SK-MEL-5 (cell line): ENCODE data around the gene GPATCH8. TPM values are rescaled to one million over a fixed set of nuclear protein-coding genes. Genes with fewer than 3 reads are reported as not detected.
"Not testable (repeated sequence)": the region's sequence is repeated elsewhere in the genome, so short reads cannot be mapped to it uniquely, and the experiment has no call there.

ENCODE experiments used
- DNase-seq: peaks from one replicate; pipeline ENCODE4 v3.0.0-alpha.2; 2016; ENCODE audit warnings: low read depth, low spot score
- in situ Hi-C: cut with HindIII; loops from 2 replicates; pipeline ENCODE4 v1.10.0; 2016; ENCODE audit warnings: low sequenced_read_pairs, high pct_unique_total_duplicates, low pct_unique_long_range_greater_than_20kb
- total RNA-seq: library from RNA; depleted of rRNA; stranded (reverse); fragments of >200 nt; shearing (Covaris generic); gene quantifications from 2 replicates; pipeline ENCODE4 v1.2.3, GENCODE V29; 2014

GPATCH8 gene
- total RNA-seq, 1 experiment from 2014 or later: 12.0 TPM

DNA sequence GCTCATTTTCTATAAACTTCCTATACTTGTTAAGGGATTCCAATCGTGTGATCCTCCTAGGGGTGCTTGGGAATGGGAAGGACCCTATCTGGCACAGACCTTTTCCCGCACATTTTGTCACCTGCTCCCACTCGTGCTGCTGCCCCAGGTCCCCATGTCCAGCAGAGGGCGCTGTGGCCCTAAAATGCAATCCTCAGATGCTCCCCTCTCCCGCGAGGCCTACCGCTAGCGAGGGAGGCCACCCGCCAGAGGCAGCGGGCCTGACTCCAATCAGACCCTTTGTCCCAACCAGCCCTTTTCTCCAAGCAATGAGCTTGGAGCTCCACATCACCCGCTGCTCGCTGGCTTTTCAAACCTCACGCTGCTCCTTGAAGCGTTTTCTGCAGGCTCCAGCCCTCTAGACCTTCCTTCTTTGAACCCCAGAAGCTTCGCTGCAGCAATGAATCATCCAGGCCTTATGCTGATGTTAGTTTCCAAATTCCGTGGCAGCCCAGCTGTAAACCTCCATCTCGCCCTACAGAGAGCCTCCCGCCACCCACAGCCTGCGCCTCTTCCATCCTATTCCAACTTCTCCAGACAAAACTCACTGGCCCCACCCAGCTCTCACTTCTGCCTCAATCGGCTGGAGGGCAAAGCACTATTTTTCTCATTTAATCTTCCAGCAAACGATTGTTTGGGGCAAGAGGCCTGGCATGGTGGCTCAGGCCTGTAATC lies 30.5 kb upstream of the GPATCH8 start:
- in situ Hi-C loops: no loop called here
- DNase-seq: peak; percentile 90

DNA sequence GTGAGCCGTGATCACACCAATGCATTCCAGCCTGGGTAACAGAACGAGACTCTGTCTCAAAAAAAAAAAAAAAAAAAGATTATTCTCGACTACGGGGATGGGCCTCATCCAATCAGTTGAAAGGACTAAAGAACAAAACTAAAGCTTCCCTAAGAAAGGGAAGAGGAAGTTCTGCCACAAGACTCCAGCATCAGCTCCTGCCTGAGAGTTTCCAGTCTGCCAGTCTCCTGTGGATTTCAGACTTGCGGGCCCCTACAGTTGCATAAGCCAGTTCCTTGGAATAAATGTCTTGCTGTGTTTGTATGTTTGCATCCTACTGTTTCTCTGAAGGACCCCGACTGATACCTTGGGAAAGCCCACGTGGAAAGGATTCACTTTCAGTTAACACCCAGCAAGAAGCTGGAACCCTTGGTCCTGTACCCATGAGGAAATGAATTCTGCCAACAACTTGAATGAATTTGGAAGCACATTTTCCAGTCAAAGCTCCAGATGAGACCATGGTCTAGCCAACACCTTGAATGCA lies 27.8 kb upstream of the GPATCH8 start:
- in situ Hi-C loops: no loop called here
- no peak for DNase-seq

DNA sequence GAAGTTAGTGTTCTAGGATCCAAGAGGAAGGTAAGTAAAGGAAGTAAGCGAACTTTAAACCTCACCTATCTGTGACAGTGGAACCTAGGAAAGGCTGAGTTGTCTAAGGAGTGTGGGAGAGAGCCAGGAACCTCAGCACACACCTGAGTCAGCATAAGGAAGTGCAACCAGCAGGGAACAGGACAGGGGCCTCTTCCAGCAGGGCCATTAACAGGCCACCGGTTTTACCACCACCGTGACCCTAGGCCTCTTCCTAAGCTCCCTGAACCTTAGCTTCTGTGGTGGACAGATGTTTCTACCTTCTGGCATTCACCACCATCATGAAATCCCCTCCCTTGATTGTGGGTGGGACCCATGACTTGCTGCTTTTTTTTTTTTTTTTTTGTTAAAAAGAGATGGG lies 26.7 kb upstream of the GPATCH8 start:
- no peak for DNase-seq
- in situ Hi-C loops: no loop called here

DNA sequence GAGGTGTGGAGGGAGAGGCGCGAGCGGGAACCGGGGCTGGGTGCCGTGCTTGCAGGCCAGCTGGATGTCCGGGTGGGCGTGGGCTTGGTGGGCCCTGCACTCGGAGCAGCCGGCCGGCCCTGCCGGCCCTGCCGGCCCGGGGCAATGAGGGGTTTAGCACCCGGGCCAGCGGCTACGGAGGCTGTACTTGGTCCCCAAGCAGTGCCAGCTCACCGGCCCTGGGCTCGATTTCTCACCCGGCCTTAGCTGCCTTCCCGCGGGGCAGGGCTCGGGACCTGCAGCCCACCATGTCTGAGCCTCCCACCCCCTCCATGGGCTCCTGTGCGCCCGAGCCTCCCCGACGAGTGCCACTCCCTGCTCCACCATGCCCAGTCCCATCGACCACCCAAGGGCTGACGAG lies 24.7 kb upstream of the GPATCH8 start:
- DNase-seq: no peak
- in situ Hi-C loops: no loop called here

DNA sequence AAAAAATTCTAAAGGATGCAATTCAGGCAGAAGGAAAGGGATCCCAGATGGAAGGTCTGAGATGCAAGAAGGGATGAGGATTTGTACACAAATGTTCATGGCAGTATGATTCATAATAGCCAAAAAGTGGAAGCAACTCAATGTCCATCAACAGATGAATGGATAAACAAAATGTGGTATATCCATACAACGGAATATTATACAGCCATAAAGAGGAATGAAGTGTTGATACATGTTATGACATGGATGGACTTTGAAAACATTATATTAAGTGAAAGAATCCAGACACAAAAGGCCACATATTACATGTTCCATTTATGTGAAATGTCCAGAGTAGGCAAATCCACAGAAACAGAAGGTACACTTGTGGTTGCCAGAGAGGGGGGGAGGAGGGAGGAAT lies 23.9 kb upstream of the GPATCH8 start:
- no peak for DNase-seq
- in situ Hi-C loops: no loop called here

DNA sequence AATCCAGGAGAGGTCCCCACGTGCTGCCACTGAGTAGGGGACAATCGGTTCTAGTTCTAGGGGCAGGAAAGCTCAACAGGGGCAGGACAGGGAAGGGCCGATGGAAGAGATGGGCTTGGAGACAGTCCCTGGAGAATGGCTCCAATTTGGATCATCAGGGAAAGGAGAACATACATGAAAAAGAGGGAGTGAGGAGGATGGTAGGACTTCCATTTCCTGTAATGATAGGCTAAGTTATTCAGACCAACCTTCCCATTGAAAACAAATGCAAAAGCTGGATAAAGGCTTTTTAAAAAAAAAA lies 20.4 kb upstream of the GPATCH8 start:
- in situ Hi-C loops: no loop called here
- DNase-seq: no peak

DNA sequence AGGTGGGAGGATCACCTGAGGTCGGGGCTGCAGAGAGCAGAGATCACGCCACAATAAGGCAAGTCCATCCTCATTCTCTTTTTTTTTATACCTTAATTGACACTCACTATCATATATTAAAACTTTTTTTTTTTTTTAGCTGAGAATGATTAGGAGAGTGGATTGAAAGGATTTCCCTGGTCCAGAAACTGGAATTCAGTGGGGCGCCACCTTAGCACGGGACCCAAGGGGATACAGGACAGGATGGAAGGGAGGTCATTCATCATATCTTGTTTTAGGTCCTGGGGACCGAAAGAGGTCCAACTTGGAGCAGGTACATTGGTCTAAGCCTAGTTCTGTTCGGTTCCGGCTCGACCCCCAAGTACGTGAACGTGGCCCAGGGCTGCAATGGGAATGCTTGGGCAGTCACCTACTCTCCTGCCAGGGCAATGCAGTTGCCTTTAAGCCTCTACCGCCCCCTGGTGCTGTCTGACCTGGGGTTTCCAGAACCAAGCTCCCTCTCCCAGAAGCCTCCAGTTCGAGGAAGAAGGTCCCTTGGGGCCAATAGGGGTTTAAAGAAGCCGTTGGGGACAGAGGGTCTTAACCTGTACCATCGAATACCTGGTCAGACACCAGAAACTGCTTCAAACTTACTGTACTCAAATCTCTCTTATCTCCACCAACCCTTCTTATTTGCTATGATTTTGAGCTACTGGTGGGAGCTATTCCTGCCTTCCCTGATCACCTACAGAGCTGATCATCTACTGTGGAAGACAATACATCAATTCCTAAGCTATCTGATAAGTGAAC lies 19.9 kb upstream of the GPATCH8 start:
- DNase-seq: peak; percentile 87
- in situ Hi-C loops: no loop called here

DNA sequence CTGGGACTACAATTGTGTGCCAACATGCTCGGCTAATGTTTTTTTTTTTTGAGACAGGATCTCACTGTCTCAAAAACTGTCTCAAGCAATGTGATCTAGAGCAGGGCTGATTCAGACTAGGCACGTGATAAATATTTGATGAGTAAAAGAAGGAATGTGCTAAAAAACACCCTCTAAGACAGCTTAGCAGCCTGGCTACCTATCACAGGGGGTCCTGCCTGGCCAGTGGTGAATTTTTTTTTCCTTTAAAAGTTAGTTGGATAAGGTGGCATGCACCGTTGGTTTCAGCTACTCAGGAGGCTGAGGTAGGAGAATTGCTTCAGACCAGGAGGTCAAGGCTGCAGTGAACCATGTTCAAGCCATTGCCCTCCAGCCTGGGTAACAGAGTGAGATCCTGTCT lies 14.8 kb upstream of the GPATCH8 start:
- in situ Hi-C loops: no loop called here
- peak; percentile 52 for DNase-seq

DNA sequence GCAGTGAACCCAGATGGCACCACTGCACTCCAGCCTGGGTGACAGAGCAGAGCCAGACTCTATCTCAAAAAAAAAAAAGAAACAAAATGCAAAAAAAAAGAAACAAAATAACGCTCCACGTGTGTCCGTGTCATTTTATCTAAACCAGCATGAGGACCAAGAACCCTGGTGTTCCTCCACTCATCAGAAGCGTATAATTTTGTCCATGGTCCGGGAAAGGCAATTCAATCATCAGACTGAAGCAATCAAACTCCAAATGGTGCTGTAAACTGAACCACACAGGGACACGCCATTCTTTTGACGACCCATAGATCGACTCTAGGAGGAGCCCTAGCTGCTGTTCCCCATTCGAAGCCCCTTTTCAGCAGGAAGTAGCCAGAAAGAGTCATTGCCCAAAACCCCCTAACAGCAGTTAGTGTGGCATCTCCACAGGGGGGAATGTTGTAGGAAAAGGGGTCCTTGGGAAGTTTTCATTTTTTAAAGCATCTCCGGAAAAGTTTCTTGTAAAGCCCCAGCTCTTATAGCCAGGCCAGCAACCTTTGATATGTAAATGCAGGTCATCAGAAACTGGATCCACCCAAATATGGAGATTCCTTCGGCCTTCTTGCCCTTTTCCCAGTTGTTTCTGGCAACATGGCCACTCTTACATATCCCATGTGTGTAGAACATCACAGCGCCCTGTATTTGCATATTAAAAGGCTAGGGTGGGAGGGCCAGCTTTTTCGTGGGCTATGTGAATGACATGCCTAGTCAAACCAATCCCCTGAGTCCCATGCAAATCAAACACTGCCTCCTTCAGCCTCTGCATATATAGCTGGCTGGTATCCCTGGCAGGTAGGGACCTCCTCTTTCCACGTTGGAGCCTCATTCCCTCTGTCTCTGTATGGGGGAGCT lies 8.3 kb upstream of the GPATCH8 start:
- in situ Hi-C loops: not testable (repeated sequence)
- peak; percentile 85 for DNase-seq

DNA sequence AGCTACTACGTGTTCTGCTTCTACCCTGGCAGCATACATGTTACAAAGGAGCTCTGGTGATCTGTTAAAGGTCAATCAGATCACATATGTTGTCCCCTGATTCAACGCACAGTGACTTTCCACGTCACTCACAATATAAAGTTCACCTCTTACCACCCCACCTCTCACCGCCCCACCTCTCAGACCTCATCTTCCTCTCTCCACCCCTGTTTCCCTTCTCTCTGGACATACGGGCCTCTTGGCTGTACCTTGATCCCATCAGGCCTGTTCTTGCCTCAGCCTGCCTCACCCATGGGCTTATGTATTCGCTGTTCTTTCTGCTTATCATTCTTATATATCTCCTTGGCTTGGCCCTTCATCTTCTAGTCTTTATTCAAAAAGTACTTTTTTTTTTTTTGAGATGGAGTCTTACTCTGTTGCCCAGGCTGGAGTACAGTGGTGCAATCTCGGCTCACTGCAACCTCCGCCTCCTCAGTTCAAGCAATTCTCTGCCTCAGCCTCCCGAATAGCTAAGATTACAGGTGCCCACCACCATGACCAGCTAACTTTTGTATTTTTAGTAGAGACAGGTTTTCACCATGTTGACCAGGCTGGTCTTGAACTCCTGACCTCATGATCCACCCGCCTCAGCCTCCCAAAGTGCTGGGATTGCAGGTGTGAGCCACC lies 3.9 kb upstream of the GPATCH8 start:
- DNase-seq, in situ Hi-C loops: not testable (repeated sequence)

DNA sequence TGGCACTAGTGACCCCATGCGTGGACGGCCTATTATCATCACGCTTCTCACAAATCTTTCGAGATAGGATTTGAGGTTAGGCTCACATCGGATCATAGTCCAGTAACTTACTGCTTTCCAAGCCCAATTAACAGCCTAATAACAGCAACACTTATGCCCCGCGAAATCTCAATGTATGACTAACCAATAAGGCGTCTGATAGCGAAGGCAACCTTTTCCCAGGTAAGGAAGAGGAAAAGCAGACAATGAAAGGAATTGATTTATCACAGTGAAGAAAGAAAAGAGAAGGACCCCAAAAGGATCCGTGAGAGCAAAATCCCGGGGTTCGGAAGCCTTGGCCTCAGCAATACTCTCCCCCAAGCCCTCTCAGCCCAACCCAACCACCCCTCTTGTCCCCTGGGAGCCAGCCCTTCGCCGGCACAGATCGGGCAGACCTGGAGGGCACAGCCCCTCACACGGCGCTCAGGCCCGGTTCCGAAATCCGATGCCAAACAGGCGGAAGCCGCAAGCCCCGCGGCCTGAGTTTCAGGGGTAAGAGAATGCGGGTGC lies 534 bp downstream of the GPATCH8 start:
- in situ Hi-C loops: no loop called here
- peak; percentile 23 for DNase-seq

DNA sequence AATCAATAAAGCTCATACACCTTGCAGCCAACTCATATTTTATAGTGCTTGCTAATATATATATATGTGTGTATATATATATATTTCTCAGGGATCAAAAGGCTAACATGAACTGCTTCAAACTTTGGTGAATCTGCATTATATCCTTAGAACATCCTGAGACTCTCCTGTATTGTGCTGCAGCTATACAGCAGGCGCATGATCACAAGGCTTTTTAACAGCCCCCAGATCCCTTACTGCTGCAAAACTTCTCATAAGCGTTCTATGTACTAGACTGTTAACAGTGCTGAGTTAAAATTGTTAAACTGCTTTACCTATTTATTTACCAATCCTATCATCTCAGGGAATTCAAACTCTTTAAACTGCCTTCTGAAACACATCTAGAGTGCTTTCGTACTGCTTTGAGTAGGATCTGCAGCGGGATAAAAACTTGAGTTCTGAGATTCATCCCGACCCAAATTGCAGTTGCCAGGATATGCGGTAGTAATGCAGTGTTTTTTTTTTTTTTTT lies 1.3 kb downstream of the GPATCH8 start:
- peak; percentile 48 for DNase-seq
- in situ Hi-C loops: no loop called here

DNA sequence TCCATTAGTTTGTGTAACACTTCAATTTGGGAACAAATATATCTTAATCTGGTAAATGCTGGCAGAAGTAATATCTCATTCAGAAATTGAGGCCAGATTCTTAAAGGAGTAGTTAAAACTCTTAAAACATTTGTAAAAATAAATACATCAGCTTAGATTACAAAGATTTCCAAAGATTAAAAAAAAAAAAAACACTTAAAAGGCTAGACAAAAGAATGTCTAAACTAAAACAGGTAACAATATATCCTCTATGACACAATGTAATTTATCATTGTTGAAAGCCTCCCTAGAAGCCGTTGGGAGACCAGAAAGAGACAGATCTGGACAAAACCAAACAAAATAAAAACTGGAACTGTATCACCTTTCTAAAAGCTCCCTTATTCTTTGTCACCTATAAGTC lies 3.5 kb downstream of the GPATCH8 start:
- in situ Hi-C loops: no loop called here
- no peak for DNase-seq

DNA sequence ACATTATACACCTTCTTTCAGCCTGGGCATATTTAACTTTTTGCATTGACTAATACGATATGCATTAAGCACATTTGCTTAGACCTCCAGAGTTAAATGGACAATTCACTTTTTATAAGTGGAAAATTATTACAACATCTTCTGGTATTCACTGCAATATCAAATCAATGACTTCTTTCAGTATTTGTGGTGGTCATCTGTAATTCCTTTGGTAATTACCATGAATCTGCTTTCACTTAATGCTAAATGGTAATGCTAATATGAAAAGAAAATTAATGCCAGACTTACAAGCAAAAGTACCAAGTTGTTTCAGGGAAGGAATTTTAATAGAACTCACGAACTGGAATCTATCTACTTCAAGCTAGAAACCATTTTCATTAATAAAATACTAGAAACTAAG lies 6.4 kb downstream of the GPATCH8 start:
- in situ Hi-C loops: no loop called here

DNA sequence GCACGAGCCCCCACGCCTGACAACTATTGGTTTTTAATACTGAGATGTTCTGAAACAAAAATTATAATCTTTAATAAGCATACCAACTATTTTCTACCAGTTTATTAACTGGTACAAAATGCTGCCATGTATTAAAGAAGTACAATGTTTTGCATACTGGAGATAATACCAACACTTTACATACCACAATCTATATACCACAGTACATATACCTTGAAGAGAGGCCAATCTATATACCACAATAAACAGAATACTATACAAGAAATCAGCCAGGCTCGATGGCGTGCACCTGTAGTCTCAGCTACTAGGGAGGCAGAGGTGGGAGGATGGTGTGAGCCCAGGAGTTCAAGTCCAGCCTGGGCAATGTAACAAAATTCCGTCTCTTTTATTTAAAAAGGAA lies 9.9 kb downstream of the GPATCH8 start:
- in situ Hi-C loops: no loop called here

More for the DNA sequence above, 6.4 kb downstream of the GPATCH8 start:
- peak; percentile 37 for DNase-seq

DNA sequence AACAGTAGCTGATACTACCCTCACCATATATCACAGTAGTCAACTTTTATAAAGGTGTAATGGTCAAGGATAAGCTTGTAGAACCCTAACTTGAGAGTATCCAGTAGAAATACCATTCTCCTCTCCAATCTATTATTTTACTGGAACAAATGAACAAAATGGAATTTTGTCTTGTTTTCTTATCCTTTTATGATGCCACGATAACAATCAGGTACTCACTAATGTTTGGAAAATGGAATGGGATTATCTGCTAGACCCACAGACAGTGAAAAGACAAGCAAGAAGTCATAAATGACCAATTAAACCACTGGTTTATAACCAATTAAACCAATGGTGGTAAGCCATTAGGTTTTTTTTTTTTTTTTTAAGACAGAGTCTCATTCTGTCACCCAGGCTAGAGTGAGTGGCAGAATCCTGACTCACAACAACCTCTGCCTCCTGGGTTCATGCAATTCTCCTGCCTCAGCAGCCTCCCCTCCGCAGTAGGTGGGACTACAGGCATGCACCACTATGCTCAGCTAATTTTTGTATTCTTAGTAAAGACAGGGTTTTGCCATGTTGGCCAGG lies 10.4 kb downstream of the GPATCH8 start:
- in situ Hi-C loops: no loop called here

More for the DNA sequence above, 9.9 kb downstream of the GPATCH8 start:
- no peak for DNase-seq

DNA sequence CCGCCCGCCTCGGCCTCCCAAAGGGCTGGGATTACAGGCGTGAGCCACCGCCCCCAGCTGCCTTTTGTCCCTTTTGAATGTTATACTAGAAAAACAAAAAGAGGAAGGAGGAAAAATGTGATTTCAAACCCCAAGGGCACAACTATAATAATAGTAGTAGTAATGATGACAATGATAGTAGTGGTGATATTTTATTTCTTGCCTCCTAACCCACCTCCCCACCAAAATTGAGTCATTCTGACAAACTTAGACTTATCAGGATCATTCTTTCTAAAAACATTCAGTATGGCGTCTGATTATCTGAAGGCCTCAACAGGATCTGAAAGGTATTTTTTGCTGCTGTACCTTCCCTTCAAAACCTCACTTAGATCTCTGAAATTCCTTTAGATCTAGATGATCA lies 13.6 kb downstream of the GPATCH8 start:
- DNase-seq: no peak
- in situ Hi-C loops: no loop called here

More for the DNA sequence above, 10.4 kb downstream of the GPATCH8 start:
- no peak for DNase-seq
